ENCODE results near the gene AP2B1.

Gene AP2B1

DNA sequence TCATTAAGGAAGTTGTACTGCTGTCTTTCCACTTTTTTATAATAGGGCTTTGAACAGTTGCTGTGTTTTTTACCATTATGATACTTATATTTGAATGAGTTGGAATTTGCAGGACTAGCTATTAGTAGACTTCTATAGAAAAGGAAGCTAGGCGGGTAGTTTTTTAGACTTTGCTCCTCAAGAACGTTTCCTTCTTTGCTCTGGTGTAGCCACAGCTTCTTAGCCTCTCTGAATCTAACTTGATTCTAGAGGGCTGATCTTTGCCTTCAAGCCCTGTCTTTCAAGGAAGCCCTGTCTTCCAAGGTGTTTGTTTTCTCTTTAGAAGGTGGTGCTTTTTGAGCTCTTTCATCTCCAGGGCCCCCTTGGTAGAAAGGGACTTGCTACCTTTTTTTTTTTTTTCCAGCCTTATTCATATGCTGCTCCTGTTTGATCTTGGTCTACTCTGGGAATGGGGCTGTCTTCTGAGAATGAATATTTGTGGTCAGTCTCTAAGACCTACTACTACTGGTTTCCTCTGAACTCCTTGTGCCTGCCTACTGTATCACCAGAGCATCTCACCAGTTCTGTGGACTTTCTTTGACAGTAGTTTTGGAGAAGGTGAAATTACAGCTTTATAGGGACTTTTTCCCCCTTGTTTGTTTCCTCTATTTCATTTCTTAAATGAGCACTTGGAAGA lies 92.0 kb downstream of the AP2B1 start:
- TF ChIP-seq ZFX (IDR thresholded peaks at IDR 0.05; ENCODE audit: borderline replicate concordance), result no peak
- TF ChIP-seq, protein P1, sequence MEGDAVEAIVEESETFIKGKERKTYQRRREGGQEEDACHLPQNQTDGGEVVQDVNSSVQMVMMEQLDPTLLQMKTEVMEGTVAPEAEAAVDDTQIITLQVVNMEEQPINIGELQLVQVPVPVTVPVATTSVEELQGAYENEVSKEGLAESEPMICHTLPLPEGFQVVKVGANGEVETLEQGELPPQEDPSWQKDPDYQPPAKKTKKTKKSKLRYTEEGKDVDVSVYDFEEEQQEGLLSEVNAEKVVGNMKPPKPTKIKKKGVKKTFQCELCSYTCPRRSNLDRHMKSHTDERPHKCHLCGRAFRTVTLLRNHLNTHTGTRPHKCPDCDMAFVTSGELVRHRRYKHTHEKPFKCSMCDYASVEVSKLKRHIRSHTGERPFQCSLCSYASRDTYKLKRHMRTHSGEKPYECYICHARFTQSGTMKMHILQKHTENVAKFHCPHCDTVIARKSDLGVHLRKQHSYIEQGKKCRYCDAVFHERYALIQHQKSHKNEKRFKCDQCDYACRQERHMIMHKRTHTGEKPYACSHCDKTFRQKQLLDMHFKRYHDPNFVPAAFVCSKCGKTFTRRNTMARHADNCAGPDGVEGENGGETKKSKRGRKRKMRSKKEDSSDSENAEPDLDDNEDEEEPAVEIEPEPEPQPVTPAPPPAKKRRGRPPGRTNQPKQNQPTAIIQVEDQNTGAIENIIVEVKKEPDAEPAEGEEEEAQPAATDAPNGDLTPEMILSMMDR (IDR thresholded peaks at IDR 0.05), result no peak

GRCh38 chr17:35683591-35683990 lies 96.5 kb downstream of the AP2B1 start:
- no peak overlapping the region for H3K27ac ChIP-seq
- TF ChIP-seq, protein P1 (IDR thresholded peaks at IDR 0.05), result no peak
- TF ChIP-seq ZFX (IDR thresholded peaks at IDR 0.05; ENCODE audit: borderline replicate concordance), result no peak

More for the DNA sequence above, 92.0 kb downstream of the AP2B1 start:
- no peak overlapping the region for H3K27ac ChIP-seq

DNA sequence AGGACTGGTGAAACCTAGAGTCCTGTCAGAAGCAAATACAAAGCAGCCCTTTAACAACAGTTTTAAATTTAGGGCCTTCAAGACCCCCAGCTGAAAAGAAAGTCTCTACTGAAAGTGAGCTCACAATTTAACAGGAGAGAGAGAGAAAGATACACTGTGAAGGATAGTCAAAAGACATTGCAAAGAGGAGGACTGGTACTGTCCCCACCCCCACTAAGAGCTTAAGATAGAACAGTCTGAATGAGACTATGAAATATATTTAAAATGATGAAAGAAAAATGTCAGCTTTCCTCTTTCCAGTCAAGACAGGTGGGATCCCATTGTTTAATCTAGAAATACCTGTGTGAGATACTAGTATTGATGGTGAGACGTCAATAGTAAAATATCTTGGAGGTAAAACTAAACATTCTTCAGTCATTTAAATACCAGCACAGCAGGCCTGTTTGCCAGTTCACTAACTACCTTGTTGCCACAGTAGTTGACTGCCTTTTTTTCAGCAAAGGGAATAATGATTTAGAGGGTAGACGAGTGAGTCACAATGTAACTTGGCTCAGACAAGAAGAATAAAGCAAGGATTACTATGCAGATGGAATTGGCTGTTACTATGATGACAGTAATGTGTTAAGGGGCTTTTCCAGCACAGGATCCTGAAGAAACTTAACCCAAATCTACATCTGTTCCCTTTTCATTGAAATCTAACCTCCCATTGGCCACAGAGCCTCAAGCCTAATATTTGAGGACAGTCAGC lies 97.1 kb downstream of the AP2B1 start:
- TF ChIP-seq ZFX (IDR thresholded peaks at IDR 0.05; ENCODE audit: borderline replicate concordance), result no peak
- H3K27ac ChIP-seq, result no peak overlapping the region

DNA sequence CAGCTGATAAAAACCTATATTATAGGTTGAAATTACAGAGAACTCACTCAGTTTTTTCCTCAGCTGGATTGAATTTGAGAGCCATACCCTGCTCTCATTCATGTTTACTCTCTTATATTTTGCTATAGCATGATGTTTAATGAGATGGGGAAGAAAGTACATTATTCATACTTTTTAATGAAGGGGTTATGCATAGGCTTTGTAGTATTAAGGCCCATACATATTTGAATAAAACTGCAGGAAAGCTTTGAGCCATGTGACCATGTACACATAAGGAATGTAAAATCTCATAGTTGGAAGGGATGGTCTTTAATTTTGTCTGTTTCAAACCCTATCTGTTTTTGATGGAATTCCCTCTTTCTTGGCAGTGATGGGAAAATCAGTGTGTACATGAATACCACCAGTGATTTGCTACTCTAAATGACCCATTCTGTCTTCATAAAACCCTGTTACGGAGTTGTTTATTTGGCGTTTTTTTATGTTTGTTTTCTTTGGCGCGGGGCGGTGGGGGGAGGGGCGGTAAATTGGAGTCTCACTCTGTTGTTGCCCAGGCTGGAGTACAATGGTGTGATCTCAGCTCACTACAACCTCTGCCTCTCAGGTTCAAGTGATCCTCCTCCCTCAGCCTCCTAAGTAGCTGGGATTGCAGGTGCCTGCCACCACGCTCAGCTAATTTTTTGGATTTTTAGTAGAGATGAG lies 105.5 kb downstream of the AP2B1 start:
- H3K27ac ChIP-seq, result no peak overlapping the region
- TF ChIP-seq, protein P1 (IDR thresholded peaks at IDR 0.05), result no peak
- no peak for TF ChIP-seq ZFX (IDR thresholded peaks at IDR 0.05; ENCODE audit: borderline replicate concordance)

- no peak overlapping the region for H3K27ac ChIP-seq
- TF ChIP-seq, protein P1 (IDR thresholded peaks at IDR 0.05), result no peak
- no peak for TF ChIP-seq ZFX (IDR thresholded peaks at IDR 0.05; ENCODE audit: borderline replicate concordance)
These were observed 106.5 kb downstream of the AP2B1 start for GRCh38 chr17:35693662-35694061.

- TF ChIP-seq ZFX (IDR thresholded peaks at IDR 0.05; ENCODE audit: borderline replicate concordance), result no peak
- TF ChIP-seq, protein P1 (IDR thresholded peaks at IDR 0.05), result no peak
These were observed 107.8 kb downstream of the AP2B1 start for GRCh38 chr17:35694906-35695305.

DNA sequence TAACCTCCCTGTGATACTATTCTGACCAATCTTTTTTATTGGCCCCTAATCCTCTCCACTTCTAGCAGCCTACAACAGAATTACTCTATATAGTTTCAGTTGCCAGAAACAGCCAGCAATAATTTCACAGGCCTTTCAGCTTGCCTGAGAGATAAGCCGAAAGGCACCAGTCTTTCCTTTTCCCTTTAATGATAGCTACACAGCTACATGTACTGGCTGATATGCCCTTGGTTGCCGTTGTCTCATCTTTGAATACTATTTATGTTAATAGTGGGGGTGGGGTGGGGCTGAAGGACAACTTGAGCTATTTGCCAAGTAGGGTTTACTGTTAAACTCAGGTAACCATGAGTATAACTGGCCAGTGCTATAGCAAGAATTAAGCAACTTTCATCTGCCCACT lies 108.5 kb downstream of the AP2B1 start:
- no peak overlapping the region for H3K27ac ChIP-seq
- TF ChIP-seq, protein P1 (IDR thresholded peaks at IDR 0.05), result no peak
- no peak for TF ChIP-seq ZFX (IDR thresholded peaks at IDR 0.05; ENCODE audit: borderline replicate concordance)

More at GRCh38 chr17:35694906-35695305, 107.8 kb downstream of the AP2B1 start:
- no peak overlapping the region for H3K27ac ChIP-seq
